ENCODE measurements around the gene GFER. TPM values are rescaled to one million over a fixed set of nuclear protein-coding genes. Genes with fewer than 3 reads are reported as not detected.

The GFER gene
- total and polyA plus RNA-seq, 7 donors, result 18.9 to 53.2 (median 34.2) TPM

GRCh38 chr16:2027024-2028010 lies 43.3 kb downstream of the GFER start:
- H3K36me3 ChIP-seq (ENCODE audit: insufficient read depth in 1 of 2, low read depth in 1 of 2), result peaks cover 0 to 5% of the 10 kb centered on the region in 2 donors
- ATAC-seq, result no peak
- H3K4me1 ChIP-seq, result peaks cover 24% of the 10 kb centered on the region
- no peaks in the 10 kb centered on the region for H3K9me3 ChIP-seq
- TF ChIP-seq, protein P1, sequence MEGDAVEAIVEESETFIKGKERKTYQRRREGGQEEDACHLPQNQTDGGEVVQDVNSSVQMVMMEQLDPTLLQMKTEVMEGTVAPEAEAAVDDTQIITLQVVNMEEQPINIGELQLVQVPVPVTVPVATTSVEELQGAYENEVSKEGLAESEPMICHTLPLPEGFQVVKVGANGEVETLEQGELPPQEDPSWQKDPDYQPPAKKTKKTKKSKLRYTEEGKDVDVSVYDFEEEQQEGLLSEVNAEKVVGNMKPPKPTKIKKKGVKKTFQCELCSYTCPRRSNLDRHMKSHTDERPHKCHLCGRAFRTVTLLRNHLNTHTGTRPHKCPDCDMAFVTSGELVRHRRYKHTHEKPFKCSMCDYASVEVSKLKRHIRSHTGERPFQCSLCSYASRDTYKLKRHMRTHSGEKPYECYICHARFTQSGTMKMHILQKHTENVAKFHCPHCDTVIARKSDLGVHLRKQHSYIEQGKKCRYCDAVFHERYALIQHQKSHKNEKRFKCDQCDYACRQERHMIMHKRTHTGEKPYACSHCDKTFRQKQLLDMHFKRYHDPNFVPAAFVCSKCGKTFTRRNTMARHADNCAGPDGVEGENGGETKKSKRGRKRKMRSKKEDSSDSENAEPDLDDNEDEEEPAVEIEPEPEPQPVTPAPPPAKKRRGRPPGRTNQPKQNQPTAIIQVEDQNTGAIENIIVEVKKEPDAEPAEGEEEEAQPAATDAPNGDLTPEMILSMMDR (IDR thresholded peaks at IDR 0.05), result no peak
- 7 to 18% (median 8%) methylated on average over 39 to 76 of the region's 76 CpGs for WGBS, 3 donors
- H3K27ac ChIP-seq, result peak overlapping the region; percentile 67
- peak overlapping the region; percentile 78 for H3K4me3 ChIP-seq
- intact Hi-C loops (cut with DNase I), result loop anchor here in 1 of 2 donors (1.0 kb wide), 1 partner anchor 45 kb away; no protein-coding TSS in a partner anchor
- no peaks in the 10 kb centered on the region for H3K27me3 ChIP-seq (ENCODE audit: insufficient read depth in 3 of 3, low read length in 2 of 3)
- DNase-seq, result no peak

DNA sequence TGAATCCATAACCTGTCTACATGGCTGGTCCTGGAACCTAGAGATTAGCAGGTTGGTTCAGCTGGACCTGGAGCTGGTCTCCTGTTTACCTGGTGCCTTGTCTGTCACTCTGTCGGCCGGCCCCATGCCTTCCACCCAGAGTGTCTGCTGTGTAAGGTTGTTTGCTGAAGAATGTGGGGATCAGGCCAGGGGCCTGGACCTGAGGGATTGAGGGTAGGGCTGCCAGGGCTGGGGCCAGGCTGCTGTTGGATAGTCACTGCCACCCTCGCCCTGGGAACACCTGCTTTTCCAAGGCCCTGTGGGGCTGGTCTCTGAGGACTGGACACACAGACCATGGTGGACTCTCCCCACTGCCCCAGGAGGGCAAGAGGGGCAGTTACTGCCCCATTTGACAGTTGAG lies 44.2 kb downstream of the GFER start:
- H3K4me3 ChIP-seq, result peak overlapping the region; percentile 78
- ATAC-seq (no peak), DNase-seq (no peak)
- no peaks in the 10 kb centered on the region for H3K27me3 ChIP-seq (ENCODE audit: insufficient read depth in 3 of 3, low read length in 2 of 3)
- no peaks in the 10 kb centered on the region for H3K9me3 ChIP-seq
- peaks cover 21% of the 10 kb centered on the region for H3K4me1 ChIP-seq
- TF ChIP-seq, protein P1 (IDR thresholded peaks at IDR 0.05), result no peak
- 62 to 71% (median 66%) methylated on average over 3 of the region's 3 CpGs for WGBS, 3 donors
- intact Hi-C loops (cut with DNase I), result no loop called here
- H3K36me3 ChIP-seq (ENCODE audit: insufficient read depth in 1 of 2, low read depth in 1 of 2), result peaks cover 0 to 5% of the 10 kb centered on the region in 2 donors
- H3K27ac ChIP-seq, result no peak overlapping the region

DNA sequence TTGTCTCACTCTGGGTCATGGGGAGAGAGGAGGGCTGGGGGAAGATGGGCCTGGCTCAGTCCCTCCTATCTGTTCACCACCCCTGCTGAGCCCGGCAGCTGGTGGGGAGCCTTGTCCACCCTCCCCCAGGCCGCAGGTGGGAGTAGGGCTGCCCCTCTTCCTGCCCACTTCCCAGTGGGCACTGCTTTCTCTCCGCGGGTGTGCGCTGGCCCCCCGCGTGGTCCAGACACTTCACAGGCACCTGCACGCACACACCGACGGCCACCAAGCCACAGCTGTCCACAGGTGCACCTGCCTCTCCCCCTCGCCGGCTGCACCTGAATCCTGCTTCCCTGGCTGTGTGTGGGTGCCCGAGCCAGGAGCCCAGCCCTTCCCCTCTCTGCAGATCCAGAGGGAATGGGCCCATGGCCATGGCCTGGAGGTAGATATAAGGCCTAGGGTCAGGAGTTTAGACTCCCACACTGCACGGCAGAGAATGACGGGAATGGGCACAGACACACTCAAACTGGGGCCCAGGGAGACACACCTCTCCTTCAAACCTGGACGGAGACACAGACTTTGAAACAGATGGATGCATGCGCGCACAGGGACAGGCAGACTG lies 44.7 kb downstream of the GFER start:
- DNase-seq (no peak), ATAC-seq (no peak)
- H3K9me3 ChIP-seq, result no peaks in the 10 kb centered on the region
- no peak overlapping the region for H3K27ac ChIP-seq
- H3K36me3 ChIP-seq (ENCODE audit: insufficient read depth in 1 of 2, low read depth in 1 of 2), result peaks cover 0 to 5% of the 10 kb centered on the region in 2 donors
- TF ChIP-seq, protein P1 (IDR thresholded peaks at IDR 0.05), result no peak
- 77 to 85% (median 78%) methylated on average over 16 to 18 of the region's 18 CpGs for WGBS, 3 donors
- H3K27me3 ChIP-seq (ENCODE audit: insufficient read depth in 3 of 3, low read length in 2 of 3), result no peaks in the 10 kb centered on the region
- H3K4me3 ChIP-seq, result peak overlapping the region; percentile 78
- intact Hi-C loops (cut with DNase I), result no loop called here
- H3K4me1 ChIP-seq, result peaks cover 21% of the 10 kb centered on the region

DNA sequence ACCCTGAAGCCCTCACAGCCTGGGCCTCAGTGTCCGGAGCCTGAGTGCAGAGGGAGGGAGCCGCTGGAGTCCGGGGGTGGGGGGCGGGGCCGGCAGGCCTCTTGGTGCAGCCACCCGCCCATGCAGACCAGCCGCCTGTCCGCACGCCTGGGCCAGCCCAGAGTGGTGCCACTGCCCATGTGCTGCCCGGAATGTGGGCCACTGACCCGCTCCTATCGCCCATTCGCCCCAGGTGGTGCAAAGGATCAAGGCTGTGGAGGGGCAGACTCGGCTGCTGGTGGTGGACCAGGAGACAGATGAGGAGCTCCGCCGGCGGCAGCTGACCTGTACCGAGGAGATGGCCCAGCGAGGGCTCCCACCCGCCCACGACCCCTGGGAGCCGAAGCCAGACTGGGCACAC lies 45.4 kb downstream of the GFER start:
- H3K4me1 ChIP-seq, result peaks cover 21% of the 10 kb centered on the region
- no peaks in the 10 kb centered on the region for H3K9me3 ChIP-seq
- WGBS, 3 donors, result 68 to 78% (median 72%) methylated on average over 17 to 22 of the region's 22 CpGs
- H3K36me3 ChIP-seq (ENCODE audit: insufficient read depth in 1 of 2, low read depth in 1 of 2), result peaks cover 0 to 5% of the 10 kb centered on the region in 2 donors
- TF ChIP-seq, protein P1 (IDR thresholded peaks at IDR 0.05), result no peak
- intact Hi-C loops (cut with DNase I), result no loop called here
- no peak for DNase-seq
- peak overlapping the region; percentile 78 for H3K4me3 ChIP-seq
- no peak for ATAC-seq
- no peaks in the 10 kb centered on the region for H3K27me3 ChIP-seq (ENCODE audit: insufficient read depth in 3 of 3, low read length in 2 of 3)
- no peak overlapping the region for H3K27ac ChIP-seq
